Activated naive CD4-positive, alpha-beta T cell treated with anti-CD3 and anti-CD28 coated beads, Interleukin-2, amount 50 U/mL, for 16 hours (primary cell): Measurements from ENCODE around the gene THRB.

Source experiments
- DNase-seq: peaks from one replicate; pipeline ENCODE4 v3.0.0-alpha.2; 2020

Gene THRB

GRCh38 chr3:24494618-24495325, at the start of gene THRB:
Gene THRB, minus strand, starts transcription at chr3:24494850.
- DNase-seq, result no peak

DNA sequence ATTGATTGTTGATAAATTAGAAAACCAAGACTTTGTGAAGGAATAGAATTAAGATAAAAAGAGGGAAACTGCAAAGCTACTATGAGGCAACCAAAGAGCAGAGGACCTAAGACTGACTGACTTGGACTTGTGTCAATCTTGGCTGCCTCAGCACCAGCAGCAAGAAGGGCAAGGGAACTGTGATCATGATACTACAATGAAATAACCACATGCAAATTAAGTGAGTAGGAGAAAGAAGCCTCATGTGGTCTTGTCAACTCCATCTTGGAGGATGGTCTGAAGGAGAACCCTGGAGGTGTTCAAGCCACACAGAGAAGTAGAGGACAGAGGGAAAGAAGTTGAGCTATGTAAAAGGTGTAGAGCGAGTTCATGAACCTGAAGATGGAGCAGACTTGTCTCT, 47.3 kb upstream of the THRB start:
- DNase-seq, result no peak

DNA sequence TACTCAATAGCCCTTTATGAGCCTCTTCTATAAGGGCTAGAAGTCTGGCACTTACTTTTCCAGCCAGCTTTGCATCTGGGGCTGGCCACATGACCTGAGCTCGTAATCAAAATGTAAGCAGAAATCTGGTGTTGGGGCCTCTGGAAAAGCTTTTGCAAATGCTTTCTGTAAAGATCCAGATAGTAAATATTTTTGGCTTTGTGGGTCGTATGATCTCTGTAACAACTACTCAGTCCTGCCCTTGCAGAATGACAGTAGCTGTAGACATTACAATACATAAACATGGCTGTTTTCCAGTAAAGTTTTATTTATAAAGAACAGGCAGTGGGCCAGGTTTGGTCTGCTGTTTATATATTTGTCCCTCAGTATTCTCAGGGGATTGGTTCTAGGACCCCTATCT, 46.2 kb upstream of the THRB start:
- DNase-seq, result no peak

DNA sequence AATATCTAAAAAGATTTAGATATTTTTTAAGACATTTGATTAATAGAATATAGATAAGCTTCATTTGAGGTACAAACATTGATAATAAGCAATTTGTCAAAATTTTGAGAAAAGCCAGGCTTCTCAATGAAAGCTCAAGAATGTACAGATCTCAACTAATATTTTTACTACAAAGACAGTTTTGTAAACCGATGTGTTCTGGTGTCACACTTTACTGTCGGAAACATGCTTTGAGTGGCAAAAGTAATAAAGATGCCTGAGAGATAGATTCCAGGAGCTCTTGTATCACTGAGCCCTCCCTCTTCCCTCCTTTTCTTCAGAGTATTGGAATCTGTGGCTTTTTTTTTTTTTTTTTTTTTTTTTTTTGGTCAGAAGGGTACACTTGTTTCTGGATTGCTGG, 45.0 kb upstream of the THRB start:
- no peak for DNase-seq

DNA sequence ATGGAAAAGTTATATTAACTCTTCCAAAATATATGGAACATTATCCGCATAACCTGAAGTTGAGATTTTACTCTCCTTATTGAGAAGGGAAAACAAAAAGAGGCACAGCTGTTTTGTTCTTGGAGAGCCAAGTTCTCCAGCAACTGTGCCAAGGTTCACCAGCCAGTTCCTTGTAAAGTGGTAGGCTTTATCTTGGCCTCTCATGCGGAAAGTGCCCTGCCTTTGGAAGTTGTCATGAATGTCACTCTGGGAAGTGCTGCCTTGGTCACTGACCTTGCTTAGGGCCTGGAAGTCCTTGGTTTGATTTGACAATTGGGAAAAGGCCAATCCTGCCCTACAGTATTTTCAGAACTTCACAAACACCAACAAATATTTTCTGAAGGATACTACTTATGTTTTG, 44.2 kb upstream of the THRB start:
- DNase-seq, result no peak

- DNase-seq, result no peak
Measured at GRCh38 chr3:24533561-24534193, 39.0 kb upstream of the THRB start.

DNA sequence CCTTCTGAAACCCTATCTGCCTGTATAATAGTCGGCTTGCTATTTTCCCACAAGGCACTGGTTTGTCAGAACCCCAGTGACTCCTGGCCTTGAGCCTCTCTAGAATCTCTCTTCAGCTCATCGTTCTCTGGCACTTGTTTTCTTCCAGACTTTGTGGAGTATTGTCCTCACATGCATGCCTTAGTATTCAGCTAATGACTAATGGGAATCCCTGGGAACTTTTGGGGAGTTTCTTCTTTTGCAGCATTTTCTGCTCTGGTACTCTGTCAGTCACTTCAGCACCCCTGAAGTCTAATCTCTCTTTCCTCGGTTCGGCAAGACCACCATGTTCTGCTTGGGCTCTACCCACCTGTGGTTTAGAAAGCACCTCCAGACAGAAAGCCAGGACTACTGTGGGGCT, 35.8 kb upstream of the THRB start:
- no peak for DNase-seq

GRCh38 chr3:24529210-24529609, 34.6 kb upstream of the THRB start:
- DNase-seq, result no peak

- no peak for DNase-seq
Measured at GRCh38 chr3:24526640-24527212, 32.1 kb upstream of the THRB start.

- no peak for DNase-seq
Measured at GRCh38 chr3:24525557-24525956, 30.9 kb upstream of the THRB start.

DNA sequence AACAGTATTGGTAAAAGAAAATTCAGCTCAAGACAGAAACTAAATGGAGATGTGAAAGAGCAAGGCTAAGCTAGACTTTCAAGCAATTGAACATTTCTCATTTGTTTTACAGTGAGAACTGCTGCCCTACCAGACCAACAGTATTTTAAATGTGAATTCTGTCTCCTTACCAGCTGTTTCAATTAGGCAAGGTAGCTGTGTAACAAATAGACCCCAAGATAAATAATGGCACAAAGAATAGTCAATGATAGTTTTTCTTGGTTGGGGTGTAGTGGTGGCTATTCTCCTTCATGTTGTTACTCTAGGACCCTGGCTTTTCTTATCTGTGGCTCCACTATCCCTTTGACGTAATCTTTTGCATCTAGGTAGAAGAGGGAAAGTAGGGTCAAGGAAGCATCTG, 30.4 kb upstream of the THRB start:
- DNase-seq, result no peak

GRCh38 chr3:24523988-24524727, 29.5 kb upstream of the THRB start:
- no peak for DNase-seq

DNA sequence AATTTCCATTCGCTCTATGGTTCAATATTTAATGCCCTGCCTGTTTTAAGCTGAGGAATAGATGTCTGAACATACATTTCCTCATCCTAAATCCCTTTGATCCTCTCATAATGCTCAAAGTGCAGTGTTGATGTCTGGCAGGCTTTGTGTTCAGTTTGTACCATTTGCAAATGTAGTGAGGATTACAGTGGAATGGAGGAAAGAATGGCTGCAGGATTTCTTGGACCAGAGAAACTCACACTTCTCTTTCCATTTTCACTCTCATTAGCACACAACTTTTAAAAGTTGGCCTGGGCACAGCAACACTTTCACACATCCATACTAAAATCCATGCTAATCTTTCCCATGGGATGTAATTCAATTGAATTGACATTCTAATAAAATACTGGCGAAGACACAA, 28.6 kb upstream of the THRB start:
- no peak for DNase-seq

- DNase-seq, result no peak
Measured at GRCh38 chr3:24522146-24522579, 27.5 kb upstream of the THRB start.

- DNase-seq, result no peak
Measured at GRCh38 chr3:24521420-24522145, 26.9 kb upstream of the THRB start.

DNA sequence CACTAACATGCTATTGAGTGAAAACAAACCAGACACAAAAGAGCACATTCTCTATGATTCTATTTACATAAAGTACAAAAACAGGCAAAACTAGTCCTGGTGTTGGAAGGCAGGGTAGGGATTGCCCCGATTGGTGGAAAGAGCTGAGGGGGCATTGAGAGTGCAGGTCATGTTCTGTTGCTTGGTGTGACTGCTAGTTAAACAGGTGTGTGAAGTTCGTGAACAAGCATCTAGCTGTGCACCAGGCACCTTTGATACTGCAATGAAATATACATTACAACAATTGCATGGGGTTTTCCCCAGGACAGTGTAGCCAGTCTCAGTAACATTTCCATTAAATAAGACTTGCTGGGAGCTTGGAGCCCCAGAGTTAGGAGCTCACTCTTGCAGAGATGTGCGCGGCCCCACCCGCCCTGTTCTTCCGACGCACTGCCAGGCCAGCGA, 26.3 kb upstream of the THRB start:
- no peak for DNase-seq

GRCh38 chr3:24520101-24520495, 25.4 kb upstream of the THRB start:
- DNase-seq, result no peak

DNA sequence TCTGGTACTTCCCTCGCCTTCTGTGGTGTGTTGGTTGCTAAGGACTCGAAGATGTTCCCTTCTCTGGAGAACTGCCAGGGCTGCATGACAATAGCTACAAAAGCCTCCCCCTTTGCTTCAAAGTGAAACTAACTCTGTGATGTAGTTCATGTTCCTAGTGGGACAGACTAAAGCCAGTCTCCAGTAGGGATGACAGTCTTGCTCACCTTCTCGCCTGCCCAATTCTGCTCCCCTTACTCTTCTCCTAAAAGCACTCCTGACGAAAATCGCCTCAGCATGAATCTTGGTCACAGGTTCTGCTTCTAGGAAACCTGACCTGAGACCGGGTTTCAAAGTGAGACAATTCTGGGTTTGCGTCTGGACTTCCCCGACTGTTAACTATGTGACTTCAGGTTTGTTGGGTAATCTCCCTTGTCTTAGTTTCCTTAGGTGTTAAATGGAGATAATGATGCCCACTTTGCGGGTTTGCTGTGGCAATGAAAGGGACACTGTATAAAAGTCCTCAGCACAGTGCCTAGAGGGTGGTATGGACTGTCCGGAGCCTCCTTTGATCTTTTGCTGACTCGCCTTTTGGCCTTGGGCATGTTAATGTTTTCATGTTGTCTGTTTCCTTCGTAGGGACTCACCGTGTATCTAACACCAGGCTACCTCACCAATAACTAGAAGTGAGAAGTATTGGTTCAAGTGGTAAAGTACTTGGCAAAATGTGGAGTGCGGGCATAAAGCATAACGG, 24.9 kb upstream of the THRB start:
- DNase-seq, result no peak

DNA sequence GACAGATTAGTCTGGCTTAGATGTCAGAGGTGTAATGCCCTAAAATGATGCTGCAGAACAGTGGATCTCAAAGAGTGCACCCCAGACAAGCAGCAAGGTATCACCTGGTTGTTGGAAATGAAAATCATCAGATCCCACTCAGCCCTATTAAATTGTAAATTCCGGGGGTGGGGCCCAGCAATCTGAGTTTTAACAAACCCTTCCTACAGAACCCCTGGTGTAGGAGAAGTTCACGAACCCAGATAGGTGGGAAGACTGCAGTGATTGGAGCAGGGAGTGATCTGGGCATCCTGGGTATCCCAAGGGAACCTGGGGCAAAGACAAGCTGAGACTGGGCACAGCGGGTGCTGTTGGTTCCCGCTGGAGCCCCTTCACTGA, 24.3 kb upstream of the THRB start:
- no peak for DNase-seq

- DNase-seq, result no peak
Measured at GRCh38 chr3:24514119-24514518, 19.5 kb upstream of the THRB start.

DNA sequence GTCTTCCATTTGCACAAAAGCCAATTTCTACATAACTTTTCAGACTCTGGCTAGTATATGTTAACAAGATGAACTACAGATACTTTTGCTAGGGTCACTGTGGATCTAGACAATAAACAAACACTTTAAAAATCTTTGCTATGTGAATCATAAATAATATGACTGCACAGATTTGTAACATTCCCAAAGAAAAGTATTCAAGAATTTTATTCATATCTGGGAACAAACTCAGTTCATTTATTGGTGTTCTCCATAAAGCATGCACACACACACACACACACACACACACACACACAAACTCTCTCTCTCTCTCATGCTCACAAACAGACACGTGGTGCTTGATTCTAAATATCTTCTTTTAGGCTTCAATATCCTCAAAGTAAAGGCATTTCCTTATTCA, 18.8 kb upstream of the THRB start:
- no peak for DNase-seq

GRCh38 chr3:24512564-24513197, 18.0 kb upstream of the THRB start:
- no peak for DNase-seq
